ENCODE data around the gene HMGN2. TPM values are rescaled to one million over a fixed set of nuclear protein-coding genes. Genes with fewer than 3 reads are reported as not detected.

HMGN2 gene
- total RNA-seq, 2 experiments from 2014 or later: 1,268 to 1,303 TPM

GRCh38 chr1:26459573-26460031 lies 12.6 kb upstream of the HMGN2 start:
- Mint-ChIP-seq H3K27ac (no peak overlapping the region), H3K4me3 (no peak overlapping the region), H3K36me3 (ENCODE audit: low read depth) (peaks cover 55% of the 10 kb centered on the region), H3K4me1 (ENCODE audit: low read depth) (no peaks in the 10 kb centered on the region), H3K9me3 (ENCODE audit: insufficient read depth) (no peaks in the 10 kb centered on the region), H3K27me3 (ENCODE audit: low read depth) (no peaks in the 10 kb centered on the region)
- no peak for DNase-seq
- ChIA-PET CTCF (interaction anchor here (4.9 kb wide), 1 partner anchor 11 kb away, joined by 37 read pairs; no protein-coding TSS in a partner anchor), POLR2A (interaction anchor here (0.6 kb wide), 1 partner anchor 1191 kb away, joined by 3 read pairs; no protein-coding TSS in a partner anchor)
- no peak for ATAC-seq

- Mint-ChIP-seq H3K27me3 (ENCODE audit: low read depth) (no peaks in the 10 kb centered on the region), H3K36me3 (ENCODE audit: low read depth) (peaks cover 64% of the 10 kb centered on the region), H3K27ac (peak overlapping the region; percentile 35), H3K4me3 (no peak overlapping the region), H3K9me3 (ENCODE audit: insufficient read depth) (no peaks in the 10 kb centered on the region), H3K4me1 (ENCODE audit: low read depth) (peaks cover 19% of the 10 kb centered on the region)
- ATAC-seq (no peak), DNase-seq (no peak)
- ChIA-PET POLR2A (interaction anchor here (0.6 kb wide), 1 partner anchor 114 kb away, joined by 3 read pairs; no protein-coding TSS in a partner anchor), CTCF (interaction anchor here (1.1 to 2.2 kb wide), 4 partner anchors 21 to 69 kb away, joined by 4 to 13 read pairs (median 6); no protein-coding TSS in a partner anchor)
Measured at GRCh38 chr1:26468911-26469310, 3.3 kb upstream of the HMGN2 start.

GRCh38 chr1:26469558-26469957 lies 2.7 kb upstream of the HMGN2 start:
- CTCF ChIA-PET: interaction anchor here (0.9 to 3.1 kb wide), 16 partner anchors 9 to 430 kb away, joined by 3 to 37 read pairs (median 4); partner anchors contain the start of gene DHDDS
- POLR2A ChIA-PET: interaction anchor here (0.6 to 3.8 kb wide), 3 partner anchors 31 to 319 kb away, joined by 3 to 24 read pairs (median 3); no protein-coding TSS in a partner anchor
- no peaks in the 10 kb centered on the region for H3K27me3 Mint-ChIP-seq (ENCODE audit: low read depth)
- peaks cover 26% of the 10 kb centered on the region for H3K4me1 Mint-ChIP-seq (ENCODE audit: low read depth)
- no peak for DNase-seq
- no peaks in the 10 kb centered on the region for H3K9me3 Mint-ChIP-seq (ENCODE audit: insufficient read depth)
- no peak for ATAC-seq
- H3K36me3 Mint-ChIP-seq (ENCODE audit: low read depth): peaks cover 66% of the 10 kb centered on the region
- no peak overlapping the region for H3K4me3 Mint-ChIP-seq
- H3K27ac Mint-ChIP-seq: no peak overlapping the region

- peaks cover 33% of the 10 kb centered on the region for H3K4me1 Mint-ChIP-seq (ENCODE audit: low read depth)
- peak overlapping the region; percentile 98 for H3K27ac Mint-ChIP-seq
- no peaks in the 10 kb centered on the region for H3K9me3 Mint-ChIP-seq (ENCODE audit: insufficient read depth)
- ChIA-PET POLR2A (interaction anchor here (0.6 to 3.8 kb wide), 8 partner anchors 15 to 566 kb away, joined by 3 to 24 read pairs (median 4); partner anchors contain the start of gene DHDDS), CTCF (interaction anchor here (0.6 to 3.1 kb wide), 18 partner anchors 11 to 575 kb away, joined by 3 to 37 read pairs (median 4); partner anchors contain the start of genes CEP85, DHDDS and UBXN11)
- ATAC-seq (no peak), DNase-seq (no peak)
- H3K36me3 Mint-ChIP-seq (ENCODE audit: low read depth): peaks cover 62% of the 10 kb centered on the region
- peak overlapping the region; percentile 95 for H3K4me3 Mint-ChIP-seq
- H3K27me3 Mint-ChIP-seq (ENCODE audit: low read depth): no peaks in the 10 kb centered on the region
Measured at GRCh38 chr1:26470878-26471497, 1.3 kb upstream of the HMGN2 start.

- Mint-ChIP-seq H3K36me3 (ENCODE audit: low read depth) (peaks cover 62% of the 10 kb centered on the region), H3K4me3 (peak overlapping the region; percentile 95), H3K9me3 (ENCODE audit: insufficient read depth) (no peaks in the 10 kb centered on the region), H3K27me3 (ENCODE audit: low read depth) (no peaks in the 10 kb centered on the region), H3K27ac (peak overlapping the region; percentile 98), H3K4me1 (ENCODE audit: low read depth) (peaks cover 40% of the 10 kb centered on the region)
- peak; percentile 63 for DNase-seq
- CTCF ChIA-PET: interaction anchor here (0.8 to 3.1 kb wide), 14 partner anchors 11 to 576 kb away, joined by 3 to 37 read pairs (median 4); partner anchors contain the start of genes CEP85, DHDDS and UBXN11
- ATAC-seq: peak; percentile 43
- POLR2A ChIA-PET: interaction anchor here (0.6 to 3.8 kb wide), 13 partner anchors 18 to 418 kb away, joined by 3 to 24 read pairs (median 4); partner anchors contain the start of genes DHDDS and GPN2
Measured at GRCh38 chr1:26471498-26472319, 531 bp upstream of the HMGN2 start.

- Mint-ChIP-seq H3K4me1 (ENCODE audit: low read depth) (peaks cover 44% of the 10 kb centered on the region), H3K9me3 (ENCODE audit: insufficient read depth) (no peaks in the 10 kb centered on the region), H3K36me3 (ENCODE audit: low read depth) (peaks cover 64% of the 10 kb centered on the region), H3K4me3 (peak overlapping the region; percentile 92), H3K27me3 (ENCODE audit: low read depth) (no peaks in the 10 kb centered on the region), H3K27ac (peak overlapping the region; percentile 57)
- POLR2A ChIA-PET: interaction anchor here (0.8 to 3.8 kb wide), 7 partner anchors 17 to 225 kb away, joined by 3 to 24 read pairs (median 3); no protein-coding TSS in a partner anchor
- peak; percentile 69 for ATAC-seq
- peak; percentile 95 for DNase-seq
- CTCF ChIA-PET: interaction anchor here (0.8 to 1.2 kb wide), 4 partner anchors 27 to 392 kb away, joined by 3 to 4 read pairs (median 3); no protein-coding TSS in a partner anchor
Measured at GRCh38 chr1:26472901-26473845, 933 bp downstream of the HMGN2 start.

- no peaks in the 10 kb centered on the region for H3K9me3 Mint-ChIP-seq (ENCODE audit: insufficient read depth)
- DNase-seq: no peak
- POLR2A ChIA-PET: interaction anchor here (0.7 to 1.2 kb wide), 4 partner anchors 15 to 415 kb away, joined by 3 to 4 read pairs (median 4); partner anchors contain the start of genes DHDDS and GPN2
- no peaks in the 10 kb centered on the region for H3K27me3 Mint-ChIP-seq (ENCODE audit: low read depth)
- H3K27ac Mint-ChIP-seq: peak overlapping the region; percentile 49
- H3K4me3 Mint-ChIP-seq: peak overlapping the region; percentile 92
- ATAC-seq: no peak
- H3K4me1 Mint-ChIP-seq (ENCODE audit: low read depth): peaks cover 44% of the 10 kb centered on the region
- H3K36me3 Mint-ChIP-seq (ENCODE audit: low read depth): peaks cover 57% of the 10 kb centered on the region
- CTCF ChIA-PET: interaction anchor here (1.2 kb wide), 1 partner anchor 25 kb away, joined by 5 read pairs; no protein-coding TSS in a partner anchor
Measured at GRCh38 chr1:26474818-26475217, 2.6 kb downstream of the HMGN2 start.

- no peak for ATAC-seq
- DNase-seq: no peak
- H3K27ac Mint-ChIP-seq: peak overlapping the region; percentile 18
- POLR2A ChIA-PET: no interaction called here
- H3K27me3 Mint-ChIP-seq (ENCODE audit: low read depth): no peaks in the 10 kb centered on the region
- H3K9me3 Mint-ChIP-seq (ENCODE audit: insufficient read depth): no peaks in the 10 kb centered on the region
- CTCF ChIA-PET: no interaction called here
- no peak overlapping the region for H3K4me3 Mint-ChIP-seq
- H3K36me3 Mint-ChIP-seq (ENCODE audit: low read depth): peaks cover 53% of the 10 kb centered on the region
- H3K4me1 Mint-ChIP-seq (ENCODE audit: low read depth): peaks cover 32% of the 10 kb centered on the region
Measured at GRCh38 chr1:26475989-26476388, 3.7 kb downstream of the HMGN2 start.

GRCh38 chr1:26476958-26477357 lies 4.7 kb downstream of the HMGN2 start:
- Mint-ChIP-seq H3K27me3 (ENCODE audit: low read depth) (no peaks in the 10 kb centered on the region), H3K4me1 (ENCODE audit: low read depth) (peaks cover 26% of the 10 kb centered on the region), H3K4me3 (no peak overlapping the region), H3K36me3 (ENCODE audit: low read depth) (peaks cover 51% of the 10 kb centered on the region), H3K9me3 (ENCODE audit: insufficient read depth) (no peaks in the 10 kb centered on the region), H3K27ac (peak overlapping the region; percentile 6)
- CTCF ChIA-PET: no interaction called here
- no peak for DNase-seq
- POLR2A ChIA-PET: interaction anchor here (1.1 kb wide), 1 partner anchor 11 kb away, joined by 3 read pairs; no protein-coding TSS in a partner anchor
- ATAC-seq: no peak

GRCh38 chr1:26477446-26478152 lies 5.4 kb downstream of the HMGN2 start:
- Mint-ChIP-seq H3K27ac (peak overlapping the region; percentile 72), H3K36me3 (ENCODE audit: low read depth) (peaks cover 51% of the 10 kb centered on the region), H3K4me1 (ENCODE audit: low read depth) (peaks cover 26% of the 10 kb centered on the region), H3K9me3 (ENCODE audit: insufficient read depth) (no peaks in the 10 kb centered on the region), H3K4me3 (no peak overlapping the region), H3K27me3 (ENCODE audit: low read depth) (no peaks in the 10 kb centered on the region)
- POLR2A ChIA-PET: interaction anchor here (1.1 kb wide), 1 partner anchor 12 kb away, joined by 3 read pairs; no protein-coding TSS in a partner anchor
- ATAC-seq (no peak), DNase-seq (no peak)
- CTCF ChIA-PET: no interaction called here
